ENCODE data around the gene IRF8.

Gene IRF8

GRCh38 chr16:85961988-85962915 is 63.3 kb downstream of the IRF8 start:
- Mint-ChIP-seq H3K27me3 (ENCODE audit: low read depth, poor library complexity) (peaks cover 11% of the 10 kb centered on the region), H3K4me3 (no peak overlapping the region), H3K9me3 (no peaks in the 10 kb centered on the region), H3K4me1 (peaks cover 22% of the 10 kb centered on the region), H3K36me3 (ENCODE audit: low read depth) (no peaks in the 10 kb centered on the region), H3K27ac (no peak overlapping the region)
- TF ChIP-seq, protein P1, sequence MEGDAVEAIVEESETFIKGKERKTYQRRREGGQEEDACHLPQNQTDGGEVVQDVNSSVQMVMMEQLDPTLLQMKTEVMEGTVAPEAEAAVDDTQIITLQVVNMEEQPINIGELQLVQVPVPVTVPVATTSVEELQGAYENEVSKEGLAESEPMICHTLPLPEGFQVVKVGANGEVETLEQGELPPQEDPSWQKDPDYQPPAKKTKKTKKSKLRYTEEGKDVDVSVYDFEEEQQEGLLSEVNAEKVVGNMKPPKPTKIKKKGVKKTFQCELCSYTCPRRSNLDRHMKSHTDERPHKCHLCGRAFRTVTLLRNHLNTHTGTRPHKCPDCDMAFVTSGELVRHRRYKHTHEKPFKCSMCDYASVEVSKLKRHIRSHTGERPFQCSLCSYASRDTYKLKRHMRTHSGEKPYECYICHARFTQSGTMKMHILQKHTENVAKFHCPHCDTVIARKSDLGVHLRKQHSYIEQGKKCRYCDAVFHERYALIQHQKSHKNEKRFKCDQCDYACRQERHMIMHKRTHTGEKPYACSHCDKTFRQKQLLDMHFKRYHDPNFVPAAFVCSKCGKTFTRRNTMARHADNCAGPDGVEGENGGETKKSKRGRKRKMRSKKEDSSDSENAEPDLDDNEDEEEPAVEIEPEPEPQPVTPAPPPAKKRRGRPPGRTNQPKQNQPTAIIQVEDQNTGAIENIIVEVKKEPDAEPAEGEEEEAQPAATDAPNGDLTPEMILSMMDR (IDR thresholded peaks at IDR 0.05) = no peak
- DNase-seq = no peak

DNA sequence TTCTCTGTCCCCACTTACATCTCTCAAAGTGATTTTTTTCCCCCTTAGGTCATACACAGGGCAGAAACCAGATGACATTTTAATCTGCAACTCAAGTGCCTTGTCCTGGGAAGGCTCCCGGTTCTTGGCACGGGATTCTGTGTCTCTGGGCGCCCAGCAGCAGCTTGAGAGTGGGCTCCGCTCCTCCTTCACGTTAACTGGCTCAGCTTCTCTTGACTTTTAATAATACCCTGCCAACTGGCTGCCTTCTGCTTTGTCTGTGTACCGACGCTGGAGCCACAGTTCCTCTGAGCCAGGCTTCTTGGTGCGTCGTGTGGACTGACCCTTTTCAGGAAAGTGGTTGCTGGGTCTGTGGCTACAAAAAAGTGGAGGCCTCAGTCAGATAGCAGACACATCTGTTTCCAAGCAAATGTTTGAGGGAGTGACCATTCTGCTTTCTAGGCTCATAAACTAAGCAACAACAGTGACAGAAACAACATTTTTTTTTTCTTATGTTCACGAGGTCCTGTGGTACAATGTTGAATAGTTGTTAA is 64.9 kb downstream of the IRF8 start:
- no peak for DNase-seq
- H3K4me3 Mint-ChIP-seq = no peak overlapping the region
- no peak overlapping the region for H3K27ac Mint-ChIP-seq
- H3K27me3 Mint-ChIP-seq (ENCODE audit: low read depth, poor library complexity) = peaks cover 19% of the 10 kb centered on the region
- no peaks in the 10 kb centered on the region for H3K9me3 Mint-ChIP-seq
- H3K36me3 Mint-ChIP-seq (ENCODE audit: low read depth) = no peaks in the 10 kb centered on the region
- peaks cover 27% of the 10 kb centered on the region for H3K4me1 Mint-ChIP-seq
- TF ChIP-seq, protein P1 (IDR thresholded peaks at IDR 0.05) = no peak

- H3K27ac Mint-ChIP-seq = no peak overlapping the region
Observed at GRCh38 chr16:85965125-85965524, 66.2 kb downstream of the IRF8 start.

DNA sequence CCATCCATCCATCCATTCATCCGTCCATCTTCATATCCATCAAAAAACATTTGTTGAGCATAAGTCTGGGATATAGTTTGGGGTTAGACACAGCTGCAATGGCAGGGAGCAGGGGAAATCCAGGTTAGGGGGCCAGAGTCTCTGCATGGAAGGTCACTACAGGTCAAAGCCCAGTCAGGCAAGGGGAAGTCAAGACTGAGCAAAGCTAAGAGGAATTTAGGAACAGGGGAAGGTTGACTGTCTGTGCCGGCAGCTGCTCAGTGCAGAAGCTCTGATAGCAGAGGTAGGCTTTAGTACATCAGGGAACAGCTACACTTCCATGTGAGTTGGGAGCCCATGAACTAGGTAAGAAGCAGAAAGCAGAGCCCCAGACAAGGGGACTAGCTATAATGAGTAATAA is 68.1 kb downstream of the IRF8 start:
- no peak for DNase-seq
- peaks cover 4% of the 10 kb centered on the region for H3K9me3 Mint-ChIP-seq
- H3K36me3 Mint-ChIP-seq (ENCODE audit: low read depth) = no peaks in the 10 kb centered on the region
- H3K27me3 Mint-ChIP-seq (ENCODE audit: low read depth, poor library complexity) = peaks cover 22% of the 10 kb centered on the region
- H3K4me3 Mint-ChIP-seq = no peak overlapping the region
- no peak overlapping the region for H3K27ac Mint-ChIP-seq
- H3K4me1 Mint-ChIP-seq = peaks cover 51% of the 10 kb centered on the region
- TF ChIP-seq, protein P1 (IDR thresholded peaks at IDR 0.05) = no peak

More at GRCh38 chr16:85965125-85965524, 66.2 kb downstream of the IRF8 start:
- Mint-ChIP-seq H3K4me3 (no peak overlapping the region), H3K36me3 (ENCODE audit: low read depth) (no peaks in the 10 kb centered on the region), H3K27me3 (ENCODE audit: low read depth, poor library complexity) (peaks cover 19% of the 10 kb centered on the region), H3K4me1 (peaks cover 40% of the 10 kb centered on the region), H3K9me3 (no peaks in the 10 kb centered on the region)
- no peak for DNase-seq
- TF ChIP-seq, protein P1 (IDR thresholded peaks at IDR 0.05) = no peak

DNA sequence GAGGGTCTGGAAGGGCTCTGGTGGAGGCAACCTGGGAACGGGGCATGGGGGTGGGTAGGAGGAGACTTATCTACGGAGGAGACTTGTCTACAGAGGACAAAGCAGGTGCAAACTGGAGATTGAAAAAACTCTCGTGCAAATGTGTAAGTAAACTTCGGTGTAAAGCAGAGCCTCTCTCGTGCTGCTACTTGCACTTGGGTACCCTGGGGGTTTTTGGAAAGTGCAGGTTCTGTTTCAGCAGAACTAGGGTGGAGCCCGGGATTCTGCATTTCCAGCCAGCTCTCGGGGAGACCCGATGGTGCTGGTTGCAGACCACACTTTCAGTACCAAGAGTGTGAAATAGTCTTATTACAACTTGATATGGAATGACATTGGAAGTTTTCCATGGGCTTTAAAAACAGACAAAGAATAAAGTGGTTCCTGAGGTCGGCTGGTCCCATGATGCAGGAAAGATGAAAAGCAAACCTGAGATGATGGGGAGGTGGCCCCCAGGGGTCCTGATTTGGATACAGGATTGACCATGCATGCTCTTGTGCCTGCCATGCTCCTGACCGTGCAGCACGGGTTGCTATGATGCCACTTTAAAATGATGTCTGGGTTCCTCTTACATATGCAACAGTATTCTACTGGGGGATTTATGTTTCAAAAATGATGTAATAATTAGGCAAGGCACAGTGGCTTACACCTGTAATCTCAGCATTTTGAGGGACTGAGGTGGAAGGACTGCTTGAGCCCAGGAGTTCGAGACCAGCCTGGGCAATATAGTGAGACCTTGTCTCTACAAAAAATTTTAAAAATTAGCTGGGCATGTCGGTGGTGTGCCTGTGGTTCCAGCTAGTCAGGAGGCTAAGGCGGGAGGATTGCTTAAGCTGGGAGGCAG is 69.3 kb downstream of the IRF8 start:
- Mint-ChIP-seq H3K27ac (no peak overlapping the region), H3K4me1 (peaks cover 46% of the 10 kb centered on the region), H3K4me3 (no peak overlapping the region), H3K36me3 (ENCODE audit: low read depth) (no peaks in the 10 kb centered on the region), H3K9me3 (peaks cover 6% of the 10 kb centered on the region), H3K27me3 (ENCODE audit: low read depth, poor library complexity) (peaks cover 23% of the 10 kb centered on the region)
- no peak for DNase-seq
- TF ChIP-seq, protein P1 (IDR thresholded peaks at IDR 0.05) = no peak

Measured in nephron progenitor cell (in vitro differentiated cells).